Measurements from ENCODE around the gene PSG5.
"Not testable (repeated sequence)": the region's sequence is repeated elsewhere in the genome, so short reads cannot be mapped to it uniquely, and the experiment has no call there.

Gene PSG5

DNA sequence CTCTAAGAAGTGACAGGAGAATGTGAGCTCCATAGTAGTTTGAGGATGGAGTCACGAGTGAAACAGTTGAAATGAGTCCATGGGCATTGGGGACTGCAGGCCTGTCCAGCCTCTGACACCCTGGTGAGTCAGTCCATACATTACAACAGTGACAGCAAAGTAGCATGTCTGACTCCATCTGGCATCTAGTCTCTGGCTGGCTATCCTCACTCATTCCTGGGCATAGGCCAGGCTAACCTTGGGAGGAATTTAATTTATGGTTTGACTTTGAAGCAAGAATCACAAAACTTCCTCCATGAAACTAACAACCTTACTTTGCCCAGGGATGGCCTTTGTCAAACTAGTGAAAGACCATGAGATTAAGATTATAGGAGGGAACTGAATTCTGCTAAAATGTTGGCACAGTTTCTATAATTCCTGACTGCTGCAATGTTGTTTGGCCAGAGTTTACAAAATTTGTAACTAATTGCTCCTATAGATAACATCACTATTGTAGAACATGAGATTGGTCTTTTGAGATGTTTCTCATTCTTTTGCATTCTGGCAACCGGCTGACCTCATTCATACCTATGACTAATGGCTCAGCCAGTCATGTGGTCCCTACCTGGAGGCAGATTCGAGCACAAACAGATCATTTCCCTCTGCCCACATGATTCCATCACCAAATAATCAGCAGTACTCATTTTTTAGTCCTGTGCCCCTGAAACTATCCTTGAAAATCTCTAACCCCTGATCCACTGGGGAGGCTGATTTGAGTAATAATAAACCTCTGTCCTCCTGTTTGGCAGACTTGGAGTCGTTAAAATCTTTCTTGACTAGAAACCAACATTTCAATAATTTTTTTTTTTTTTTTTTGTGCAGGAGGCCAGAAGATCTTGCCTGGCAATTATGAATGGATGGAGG lies 4.2 kb downstream of the PSG5 start:
- DNase-seq (ENCODE audit: low read depth in 3 of 3) = not testable (repeated sequence)

GRCh38 chr19:43179569-43180147 lies 6.7 kb downstream of the PSG5 start:
- DNase-seq (ENCODE audit: low read depth in 3 of 3) = not testable (repeated sequence)

DNA sequence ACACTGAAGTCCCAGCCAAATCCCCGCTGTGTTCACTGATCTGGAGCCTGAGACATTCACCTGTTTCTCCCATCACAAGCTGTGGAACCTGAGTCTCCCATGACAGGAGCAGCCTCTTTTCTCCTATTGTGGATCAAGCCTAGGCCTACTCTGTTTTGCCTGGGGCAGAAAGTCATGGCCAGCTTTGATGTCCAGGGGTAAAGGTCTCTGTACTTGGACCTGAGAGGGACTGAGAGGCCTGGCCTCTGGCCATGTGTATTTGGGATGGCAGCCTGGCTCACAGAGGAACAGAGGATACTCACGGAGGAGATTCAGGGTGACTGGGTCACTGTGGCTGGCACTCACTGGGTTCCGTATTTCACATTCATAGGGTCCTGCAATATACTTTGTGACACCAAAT lies 7.8 kb downstream of the PSG5 start:
- not testable (repeated sequence) for DNase-seq (ENCODE audit: low read depth in 3 of 3)

GRCh38 chr19:43165906-43166305 lies 20.4 kb downstream of the PSG5 start:
- not testable (repeated sequence) for DNase-seq (ENCODE audit: low read depth in 3 of 3)

DNA sequence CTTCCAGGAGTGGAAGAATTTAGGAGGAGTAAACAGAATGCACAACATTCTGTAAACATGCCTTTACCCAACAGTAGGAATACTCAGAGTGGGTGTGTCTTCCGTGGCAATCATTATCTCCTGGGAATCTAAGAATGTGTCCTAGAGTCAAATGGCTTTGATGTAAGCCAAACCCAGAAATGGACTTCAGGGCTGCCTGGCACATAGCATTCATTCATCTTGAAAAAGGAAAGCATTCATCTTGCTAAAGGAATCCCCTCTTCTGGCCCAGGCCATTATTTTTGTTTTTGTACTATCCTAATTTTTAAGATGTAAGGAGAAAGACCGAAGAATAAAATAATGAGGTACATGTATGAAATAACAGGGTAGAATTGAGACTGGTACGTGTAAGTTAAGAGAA lies 23.2 kb downstream of the PSG5 start:
- not testable (repeated sequence) for DNase-seq (ENCODE audit: low read depth in 3 of 3)

DNA sequence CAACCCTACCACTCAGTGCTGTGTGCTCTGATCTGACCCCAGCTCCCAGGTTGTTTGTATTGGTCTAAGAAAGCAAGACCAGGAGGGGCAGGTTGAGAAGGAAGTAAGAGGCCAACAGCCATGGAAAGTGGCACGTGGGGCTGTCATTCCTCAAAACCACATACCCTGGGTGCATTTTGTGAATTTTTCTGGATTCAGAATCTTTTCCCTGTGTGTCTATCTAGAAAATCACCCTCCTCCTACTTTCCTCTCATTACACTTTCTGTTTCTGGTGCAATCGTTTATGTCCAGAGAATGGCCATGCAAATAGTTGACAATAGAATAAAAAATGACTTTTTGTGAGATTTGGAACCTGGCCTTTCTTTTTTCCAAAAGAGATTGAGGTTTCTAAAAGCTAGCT lies 24.1 kb downstream of the PSG5 start:
- not testable (repeated sequence) for DNase-seq (ENCODE audit: low read depth in 3 of 3)

DNA sequence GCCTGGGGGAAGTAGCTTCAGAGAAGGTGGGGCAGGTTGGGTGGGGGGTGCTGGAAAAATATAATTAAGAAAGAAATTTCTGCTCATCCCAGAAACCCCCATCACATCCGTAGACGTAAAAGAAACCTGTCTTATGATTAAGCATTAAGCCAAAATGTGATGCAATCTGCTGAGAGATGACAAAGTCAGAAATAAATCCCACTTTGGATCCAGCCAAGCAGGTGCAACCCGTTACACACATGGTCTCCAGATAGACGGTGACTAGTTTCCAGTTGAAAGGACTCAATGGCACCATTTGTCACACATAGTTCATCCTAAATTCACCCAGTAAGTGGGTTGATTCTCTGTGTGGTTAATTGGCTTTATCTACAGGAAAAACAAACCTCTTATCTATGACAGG lies 34.1 kb downstream of the PSG5 start:
- no peak for DNase-seq (ENCODE audit: low read depth in 3 of 3)

DNA sequence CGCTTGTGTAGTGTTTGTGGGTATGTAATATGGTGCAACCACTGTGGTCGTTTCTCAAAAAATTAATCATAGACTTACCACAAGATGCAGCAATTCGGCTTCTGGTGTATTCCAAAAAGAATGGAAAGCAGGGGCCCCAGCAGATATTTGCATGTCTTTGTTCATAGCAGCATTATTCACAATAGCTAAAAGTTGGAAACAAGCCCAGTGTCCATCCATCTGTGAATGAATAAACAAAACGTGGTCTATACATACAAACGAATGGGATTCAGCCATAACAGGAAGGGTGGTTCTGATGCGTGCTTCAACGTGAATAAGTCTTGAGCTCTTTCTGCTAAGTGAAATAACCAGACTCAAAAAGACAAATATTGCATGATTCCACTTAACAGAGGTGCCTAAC lies 36.5 kb downstream of the PSG5 start:
- DNase-seq (ENCODE audit: low read depth in 3 of 3) = not testable (repeated sequence)

DNA sequence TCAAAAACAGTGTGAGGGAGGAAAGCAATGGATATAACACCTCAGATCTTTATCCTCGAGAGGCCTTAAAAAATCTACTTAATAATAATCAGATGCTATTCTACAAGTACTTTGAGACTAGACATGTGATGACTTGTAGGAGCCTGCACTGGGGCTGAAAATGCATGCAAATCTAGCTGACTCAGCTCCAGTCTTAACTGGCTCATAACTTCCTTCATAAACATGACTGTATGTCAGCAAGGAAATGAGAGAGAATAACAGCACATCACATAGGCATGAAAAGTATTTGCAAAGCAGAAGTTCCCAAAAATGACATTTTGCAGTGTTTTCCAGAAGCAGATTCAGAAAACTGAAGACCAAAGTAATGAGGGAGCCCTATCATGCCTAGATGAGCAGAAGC lies 38.1 kb downstream of the PSG5 start:
- DNase-seq (ENCODE audit: low read depth in 3 of 3) = no peak

DNA sequence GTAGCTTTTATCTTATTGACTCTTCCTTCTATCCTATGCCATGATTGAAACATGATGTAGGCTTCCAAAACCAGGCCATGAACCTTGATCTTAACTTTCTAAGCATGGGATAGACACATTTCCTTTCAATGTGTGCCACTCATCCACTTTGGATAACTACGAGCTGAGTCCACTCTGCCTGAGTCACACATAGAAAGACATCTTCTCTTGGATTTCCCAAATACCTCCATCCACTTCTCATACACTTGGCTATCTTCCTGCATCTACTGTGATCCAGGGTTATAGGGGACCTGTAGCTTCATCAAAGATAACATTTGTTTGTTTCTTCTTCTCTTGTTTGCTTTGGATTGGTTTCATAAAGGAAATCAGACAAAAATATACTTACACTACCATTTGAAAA lies 44.6 kb downstream of the PSG5 start:
- DNase-seq (ENCODE audit: low read depth in 3 of 3) = not testable (repeated sequence)

DNA sequence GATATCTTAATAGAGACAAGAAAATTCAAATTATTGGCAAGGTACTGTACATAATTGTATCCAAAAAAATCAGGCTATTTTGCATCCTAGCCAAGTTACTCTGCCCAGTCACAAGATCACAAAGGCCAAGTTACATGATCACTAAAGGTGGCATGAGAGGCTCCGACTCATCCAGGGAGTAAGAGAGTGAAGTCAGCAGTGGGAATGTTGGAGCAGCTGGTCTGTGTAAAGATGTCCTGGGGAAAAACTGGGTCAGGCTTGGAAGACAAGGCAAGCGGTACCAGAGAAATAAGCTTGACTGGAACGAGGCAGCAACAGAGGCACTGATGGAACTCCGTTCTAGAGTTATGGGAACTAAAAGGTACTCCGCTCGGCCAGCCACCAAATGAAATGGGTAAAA lies 53.6 kb downstream of the PSG5 start:
- no peak for DNase-seq (ENCODE audit: low read depth in 3 of 3)

DNA sequence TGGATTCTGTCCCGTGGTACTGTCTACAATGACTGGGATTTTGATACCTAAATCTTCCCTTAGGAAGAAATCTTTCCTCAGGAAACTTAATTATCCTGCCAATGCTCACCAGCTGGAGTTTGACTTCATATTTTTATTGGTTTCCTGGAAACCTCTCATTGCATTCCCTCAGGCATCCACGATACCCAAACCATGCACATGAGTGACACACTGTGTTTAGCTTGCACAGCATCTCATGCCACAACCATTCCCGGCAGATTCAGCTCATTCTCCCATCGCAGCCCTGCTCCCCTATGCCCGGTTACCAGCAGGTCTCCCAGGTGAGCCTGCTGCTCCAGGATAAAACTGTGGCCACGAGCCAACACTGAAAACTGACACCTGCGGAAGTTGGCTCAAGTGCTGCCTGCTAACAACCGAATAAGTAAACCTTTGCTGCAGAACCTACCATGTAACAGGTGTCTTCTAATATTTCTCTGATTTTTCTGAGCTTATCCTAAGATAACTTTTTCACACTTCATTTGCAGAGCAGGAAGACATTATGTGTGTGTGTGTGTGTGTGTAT lies 55.0 kb downstream of the PSG5 start:
- DNase-seq (ENCODE audit: low read depth in 3 of 3) = not testable (repeated sequence)

DNA sequence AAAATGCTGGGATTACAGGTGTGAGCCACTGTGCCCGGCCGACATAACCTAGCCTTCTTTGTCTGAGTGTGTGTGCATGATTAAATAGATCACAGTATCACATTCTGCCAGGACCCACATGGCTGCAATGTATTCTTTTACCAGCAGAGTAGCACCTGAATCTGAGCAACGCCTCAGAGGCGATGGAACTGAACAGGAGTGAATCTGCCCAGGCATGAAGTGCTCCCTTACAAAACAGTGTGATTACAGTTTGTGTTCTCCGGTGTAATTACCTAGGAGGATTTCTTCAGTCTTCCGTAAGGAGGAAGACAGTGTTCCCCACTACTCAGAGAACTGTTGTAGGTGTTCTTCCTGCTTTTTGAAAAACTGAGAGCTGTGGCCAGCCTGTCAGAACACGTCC lies 57.1 kb downstream of the PSG5 start:
- DNase-seq (ENCODE audit: low read depth in 3 of 3) = not testable (repeated sequence)

GRCh38 chr19:43127336-43127735 lies 59.0 kb downstream of the PSG5 start:
- not testable (repeated sequence) for DNase-seq (ENCODE audit: low read depth in 3 of 3)

- no peak for DNase-seq (ENCODE audit: low read depth in 3 of 3)
These were observed 59.6 kb downstream of the PSG5 start for GRCh38 chr19:43126720-43127119.

DNA sequence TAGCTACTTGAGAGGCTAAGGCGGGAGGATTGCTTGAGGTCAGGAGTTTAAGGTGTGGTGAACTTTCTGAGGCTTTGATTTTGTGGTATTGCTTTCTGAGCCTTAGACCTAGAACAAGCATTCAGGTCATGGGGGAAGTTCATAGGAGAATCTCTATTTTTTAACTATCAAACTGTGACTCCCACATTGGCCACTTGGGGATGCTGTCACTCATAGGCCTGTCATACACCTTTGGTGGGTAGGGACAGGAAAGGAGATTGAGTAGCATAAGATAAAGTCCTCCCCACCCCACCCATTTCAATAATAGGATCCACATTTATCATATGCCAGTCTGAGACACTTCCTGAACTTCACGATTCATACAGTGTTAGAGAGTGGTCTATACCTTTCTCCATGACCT lies 62.0 kb downstream of the PSG5 start:
- no peak for DNase-seq (ENCODE audit: low read depth in 3 of 3)

DNA sequence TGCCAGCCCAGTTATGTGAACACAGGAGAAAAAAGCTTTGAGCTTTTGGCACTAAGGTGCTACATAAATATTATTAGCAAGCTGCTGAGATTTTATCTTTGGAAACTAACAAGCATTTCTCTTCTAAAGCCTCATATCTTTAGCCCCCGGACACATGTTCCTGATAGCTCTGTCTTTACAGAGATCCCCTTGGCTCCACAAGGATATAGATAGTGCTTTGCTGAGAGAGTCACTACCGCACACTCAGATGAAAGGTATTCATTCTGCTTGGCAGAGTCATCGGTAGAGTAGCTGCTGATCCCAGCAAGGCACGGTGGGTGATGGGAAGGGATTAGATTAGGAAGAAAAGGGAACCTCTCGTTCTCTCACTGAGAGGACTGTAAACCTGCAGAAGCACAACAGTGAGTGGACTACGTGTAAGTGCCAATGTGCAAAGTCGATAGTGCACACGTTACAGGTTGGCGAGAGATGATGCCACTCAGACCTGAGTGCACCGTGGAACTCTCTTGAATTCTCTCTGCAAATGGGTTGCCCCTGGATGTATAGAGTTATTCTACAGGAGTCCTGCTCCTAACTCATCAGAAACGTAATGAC lies 65.8 kb downstream of the PSG5 start:
- DNase-seq (ENCODE audit: low read depth in 3 of 3) = not testable (repeated sequence)

DNA sequence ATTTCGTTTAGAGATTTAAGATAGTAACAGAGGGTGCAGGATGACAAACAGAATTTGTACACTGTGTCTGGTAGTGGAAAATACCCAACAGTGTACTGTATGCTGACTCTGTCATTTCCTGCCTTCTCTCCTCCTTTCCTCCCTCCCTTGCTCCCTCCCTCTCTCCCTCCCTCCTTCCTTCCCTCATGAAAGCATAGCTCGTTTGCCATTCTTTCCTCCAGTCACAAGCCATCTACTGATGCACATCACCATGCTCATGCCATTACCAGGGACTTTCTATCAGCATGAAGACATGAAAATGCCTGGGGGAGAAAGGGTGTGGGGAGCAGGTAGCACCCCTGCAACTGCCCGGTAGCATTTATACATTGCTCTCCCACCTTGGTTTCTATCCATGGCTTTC lies 66.8 kb downstream of the PSG5 start:
- not testable (repeated sequence) for DNase-seq (ENCODE audit: low read depth in 3 of 3)
